Raji (cell line): ENCODE data around the gene GADD45G.

ENCODE experiments used
- POLR2A ChIP-seq: IDR thresholded peaks from 2 replicates; pipeline ENCODE4 v1.6.1; 2011; ENCODE audit warnings: low read depth, low read length, control low read depth; ENCODE audit not compliant: insufficient read depth

The GADD45G gene

DNA sequence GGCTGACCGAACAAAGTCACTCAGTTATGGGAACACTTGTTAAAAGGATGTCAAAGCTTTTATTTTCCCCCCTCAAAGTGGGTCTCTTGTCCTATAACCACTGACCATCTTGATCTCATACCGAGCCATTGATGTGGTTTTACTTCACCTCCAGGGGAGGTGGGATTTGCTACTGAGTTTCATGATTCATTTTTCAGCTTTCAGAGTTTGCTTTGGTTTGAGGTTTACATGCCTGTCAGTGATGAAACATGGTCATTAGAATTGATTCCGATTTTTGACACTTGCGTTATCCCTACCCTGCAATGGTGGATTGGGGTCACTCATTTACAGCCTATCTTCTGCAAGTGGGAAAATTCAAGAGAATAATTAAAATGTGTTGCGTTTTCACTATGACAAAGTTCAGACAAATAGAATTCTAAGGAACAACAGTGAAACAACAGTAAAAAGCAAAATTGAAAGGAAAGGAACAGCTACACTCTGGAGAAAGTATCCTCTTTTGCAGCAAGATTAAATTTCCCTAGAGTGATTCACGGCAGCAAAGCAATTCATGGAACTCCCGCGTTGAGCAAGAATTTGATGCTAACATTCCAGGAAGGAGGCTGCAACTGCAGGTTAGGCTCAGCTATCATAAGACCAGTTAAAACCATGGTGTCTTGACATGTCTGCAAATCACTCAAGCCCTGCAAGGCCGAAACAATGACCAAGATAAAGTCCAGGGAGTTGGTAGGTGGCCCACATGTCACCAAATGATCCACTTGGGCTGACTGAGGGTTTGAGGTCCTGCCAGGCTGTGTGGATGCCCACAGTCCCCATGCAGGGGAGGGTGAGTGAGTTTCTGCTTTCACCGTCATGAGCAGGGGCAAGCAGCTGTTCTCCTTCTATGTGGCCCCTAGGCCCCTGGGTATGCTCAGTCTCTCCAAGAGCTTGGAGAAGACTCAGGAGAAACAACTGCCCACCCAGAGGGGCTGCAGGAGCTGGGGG lies 9.4 kb downstream of the GADD45G start:
- no peak for TF ChIP-seq POLR2A

- TF ChIP-seq POLR2A = no peak
These were observed 10.8 kb downstream of the GADD45G start for GRCh38 chr9:89615661-89616060.

DNA sequence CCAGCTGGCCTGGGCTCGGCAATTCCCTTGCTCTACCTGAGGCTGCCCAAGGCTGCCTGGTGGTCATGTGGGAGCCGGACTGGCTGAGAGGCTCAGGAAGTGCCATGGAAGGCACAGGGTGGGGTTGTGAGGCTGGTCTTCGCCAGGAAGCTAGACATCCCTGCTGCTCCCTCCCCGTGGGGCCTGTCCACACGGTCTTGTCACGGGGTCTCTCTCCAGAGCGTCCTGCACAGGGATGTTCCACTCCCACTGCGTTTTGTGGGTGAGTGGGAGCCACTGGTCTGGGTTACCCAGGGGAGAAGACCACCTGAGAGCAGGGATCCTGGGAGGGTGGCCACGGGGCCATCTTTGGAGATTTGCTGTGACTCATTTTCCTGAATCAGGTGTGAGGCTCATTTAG lies 11.6 kb downstream of the GADD45G start:
- no peak for TF ChIP-seq POLR2A

- TF ChIP-seq POLR2A = no peak
These were observed 13.2 kb downstream of the GADD45G start for GRCh38 chr9:89617978-89618377.

DNA sequence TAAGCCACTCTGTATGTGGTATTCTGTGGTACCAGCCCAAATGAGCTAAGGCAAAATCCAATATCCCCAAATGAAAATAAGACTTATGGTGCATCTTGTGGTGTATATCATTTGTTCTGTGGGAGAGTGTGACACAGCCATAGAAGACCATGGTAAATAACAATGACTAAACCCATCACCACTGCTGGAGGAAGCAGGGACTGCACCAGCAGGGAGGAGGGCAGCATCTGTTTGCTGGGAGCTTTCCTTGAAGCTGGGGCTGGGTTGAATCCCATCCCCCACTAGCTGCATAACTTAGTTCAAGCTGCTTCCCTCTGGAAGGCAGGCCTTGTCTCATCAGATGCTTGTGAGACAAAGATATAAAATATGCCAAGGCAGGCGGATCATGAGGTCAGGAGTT lies 14.2 kb downstream of the GADD45G start:
- TF ChIP-seq POLR2A = no peak

- TF ChIP-seq POLR2A = no peak
These were observed 14.8 kb downstream of the GADD45G start for GRCh38 chr9:89619424-89620138.

GRCh38 chr9:89621031-89621430 lies 16.2 kb downstream of the GADD45G start:
- TF ChIP-seq POLR2A = no peak

- TF ChIP-seq POLR2A = no peak
These were observed 16.9 kb downstream of the GADD45G start for GRCh38 chr9:89621676-89622075.

GRCh38 chr9:89622933-89623861 lies 18.4 kb downstream of the GADD45G start:
- no peak for TF ChIP-seq POLR2A

GRCh38 chr9:89623925-89624420 lies 19.2 kb downstream of the GADD45G start:
- TF ChIP-seq POLR2A = no peak

DNA sequence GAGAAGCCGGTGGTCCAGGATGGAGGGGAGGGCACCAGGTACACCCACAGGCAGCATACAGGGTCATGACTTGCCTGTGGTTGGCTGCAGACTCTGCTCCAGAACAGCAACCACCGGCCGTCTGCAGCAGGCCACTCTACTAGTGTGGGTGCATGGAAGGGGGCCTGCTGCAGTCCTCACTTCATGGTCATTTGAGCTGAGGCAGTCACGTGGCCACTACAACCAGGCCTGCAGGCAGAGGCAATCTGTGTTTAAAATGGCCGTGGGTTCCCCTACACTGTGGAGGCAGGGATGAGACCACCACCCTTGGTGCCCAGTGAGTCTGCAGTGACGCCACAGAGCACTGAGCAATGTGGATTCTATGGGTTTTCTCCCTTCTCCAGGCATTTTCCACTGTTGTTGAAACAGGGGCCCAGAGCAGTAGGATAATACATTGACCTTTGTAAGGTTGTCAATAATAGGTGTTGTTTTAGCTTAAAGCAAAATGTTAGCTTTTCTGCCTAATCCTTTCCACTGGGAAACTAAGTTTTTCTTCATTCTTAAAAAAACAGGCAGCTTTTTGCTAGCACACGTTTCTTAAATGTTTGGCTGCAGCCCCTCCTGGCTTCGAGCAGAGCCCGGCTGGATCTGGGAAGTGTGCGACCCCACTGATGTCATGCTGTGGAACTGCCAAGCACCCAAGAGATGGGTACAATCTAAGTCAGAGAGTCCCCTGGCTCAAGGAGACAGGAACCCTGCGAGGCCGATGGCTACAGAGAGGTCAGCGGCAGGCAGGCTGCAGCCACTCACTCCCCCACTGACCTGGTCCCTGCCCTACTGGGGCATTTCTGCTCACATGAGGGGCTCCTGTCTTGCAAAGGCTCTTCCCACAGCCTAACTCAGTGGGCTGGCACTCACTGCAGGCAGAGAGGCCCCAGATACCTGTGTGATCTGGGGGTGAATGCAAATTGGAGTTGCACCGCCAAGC lies 21.2 kb downstream of the GADD45G start:
- TF ChIP-seq POLR2A = no peak

GRCh38 chr9:89626741-89627265 lies 22.0 kb downstream of the GADD45G start:
- no peak for TF ChIP-seq POLR2A

- no peak for TF ChIP-seq POLR2A
These were observed 23.8 kb downstream of the GADD45G start for GRCh38 chr9:89628601-89629000.
